Mucosa of stomach (tissue), 1 donor: Measurements from ENCODE around the gene KLHL1.
"Not testable (repeated sequence)": the region's sequence is repeated elsewhere in the genome, so short reads cannot be mapped to it uniquely, and the experiment has no call there.

Source experiments
- H3K27me3 ChIP-seq: one replicate; pipeline ENCODE4 v1.7.0; 2013; ENCODE audit warnings: mild to moderate bottlenecking, low read length; ENCODE audit not compliant: control insufficient read depth, insufficient read depth
- H3K36me3 ChIP-seq: one replicate; pipeline ENCODE4 v1.7.0; 2013; ENCODE audit warnings: low read length; ENCODE audit not compliant: control insufficient read depth, insufficient read depth
- H3K4me1 ChIP-seq: one replicate; pipeline ENCODE4 v1.7.0; 2013; ENCODE audit warnings: mild to moderate bottlenecking, low read length; ENCODE audit not compliant: control insufficient read depth, insufficient read depth
- H3K4me3 ChIP-seq: one replicate; pipeline ENCODE4 v1.7.0; 2013; ENCODE audit warnings: low read length
- H3K9ac ChIP-seq: one replicate; pipeline ENCODE4 v1.7.0; 2013; ENCODE audit warnings: mild to moderate bottlenecking, low read length, moderate library complexity
- H3K9me3 ChIP-seq: one replicate; pipeline ENCODE4 v1.7.0; 2013; ENCODE audit warnings: mild to moderate bottlenecking, low read length, moderate library complexity; ENCODE audit not compliant: control insufficient read depth
- donor health status: Pancreatic carcinoma.

The KLHL1 gene

GRCh38 chr13:70108356-70109105 is at the start of gene KLHL1:
Gene KLHL1, minus strand, starts transcription at chr13:70108452. Its CDS starts 753 bp downstream, at chr13:70107699.
- Histone ChIP-seq H3K4me1 (no peaks in the 10 kb centered on the region), H3K9ac (no peak within 1 kb of the TSS), H3K4me3 (no peak within 1 kb of the TSS), H3K36me3 (no peaks in the 10 kb centered on the region), H3K9me3 (no peaks in the 10 kb centered on the region), H3K27me3 (peaks cover 20% of the 10 kb centered on the region)

GRCh38 chr13:70142658-70143057 is 34.4 kb upstream of the KLHL1 start:
- not testable (repeated sequence) for H3K4me3 ChIP-seq, H3K27me3 ChIP-seq, H3K4me1 ChIP-seq, H3K9ac ChIP-seq, H3K36me3 ChIP-seq, H3K9me3 ChIP-seq

- no peaks in the 10 kb centered on the region for H3K4me1 ChIP-seq
- H3K36me3 ChIP-seq: no peaks in the 10 kb centered on the region
- H3K27me3 ChIP-seq: no peaks in the 10 kb centered on the region
- no peak overlapping the region for H3K9ac ChIP-seq
- no peak overlapping the region for H3K4me3 ChIP-seq
- no peaks in the 10 kb centered on the region for H3K9me3 ChIP-seq
These were observed 19.8 kb upstream of the KLHL1 start for GRCh38 chr13:70128098-70128497.

- Histone ChIP-seq H3K27me3 (no peaks in the 10 kb centered on the region), H3K36me3 (no peaks in the 10 kb centered on the region)
These were observed 17.4 kb upstream of the KLHL1 start for GRCh38 chr13:70125693-70126092.

GRCh38 chr13:70117338-70117905 is 9.2 kb upstream of the KLHL1 start:
- Histone ChIP-seq H3K9ac (no peak overlapping the region), H3K4me1 (no peaks in the 10 kb centered on the region), H3K36me3 (no peaks in the 10 kb centered on the region), H3K4me3 (no peak overlapping the region), H3K27me3 (no peaks in the 10 kb centered on the region), H3K9me3 (no peaks in the 10 kb centered on the region)

More at GRCh38 chr13:70125693-70126092, 17.4 kb upstream of the KLHL1 start:
- Histone ChIP-seq H3K9me3 (no peaks in the 10 kb centered on the region), H3K4me1 (no peaks in the 10 kb centered on the region), H3K4me3 (no peak overlapping the region), H3K9ac (no peak overlapping the region)

GRCh38 chr13:70107498-70108281 is 562 bp downstream of the KLHL1 start, which contains the start of gene ATXN8OS:
Gene ATXN8OS, plus strand, starts transcription at chr13:70107826.
- Histone ChIP-seq H3K36me3 (no peaks in the 10 kb centered on the region), H3K9me3 (no peaks in the 10 kb centered on the region), H3K4me1 (no peaks in the 10 kb centered on the region), H3K27me3 (peaks cover 20% of the 10 kb centered on the region), H3K9ac (no peak within 1 kb of the TSS), H3K4me3 (no peak within 1 kb of the TSS)

GRCh38 chr13:70107125-70107497 is 1.1 kb downstream of the KLHL1 start:
- no peaks in the 10 kb centered on the region for H3K36me3 ChIP-seq
- H3K4me3 ChIP-seq: no peak overlapping the region
- peaks cover 20% of the 10 kb centered on the region for H3K27me3 ChIP-seq
- H3K9ac ChIP-seq: no peak overlapping the region
- H3K4me1 ChIP-seq: no peaks in the 10 kb centered on the region
- H3K9me3 ChIP-seq: no peaks in the 10 kb centered on the region

GRCh38 chr13:70104481-70104880 is 3.8 kb downstream of the KLHL1 start:
- Histone ChIP-seq H3K4me1 (no peaks in the 10 kb centered on the region), H3K36me3 (no peaks in the 10 kb centered on the region), H3K9ac (no peak overlapping the region), H3K9me3 (no peaks in the 10 kb centered on the region), H3K27me3 (peaks cover 20% of the 10 kb centered on the region), H3K4me3 (no peak overlapping the region)

GRCh38 chr13:70098669-70099068 is 9.6 kb downstream of the KLHL1 start:
- no peaks in the 10 kb centered on the region for H3K36me3 ChIP-seq
- no peaks in the 10 kb centered on the region for H3K27me3 ChIP-seq
- no peaks in the 10 kb centered on the region for H3K4me1 ChIP-seq
- no peaks in the 10 kb centered on the region for H3K9me3 ChIP-seq
- no peak overlapping the region for H3K4me3 ChIP-seq
- no peak overlapping the region for H3K9ac ChIP-seq

- Histone ChIP-seq H3K36me3 (no peaks in the 10 kb centered on the region), H3K9me3 (no peaks in the 10 kb centered on the region), H3K27me3 (no peaks in the 10 kb centered on the region), H3K4me3 (no peak overlapping the region), H3K4me1 (no peaks in the 10 kb centered on the region), H3K9ac (no peak overlapping the region)
These were observed 18.1 kb downstream of the KLHL1 start for GRCh38 chr13:70090036-70090723.

- no peaks in the 10 kb centered on the region for H3K36me3 ChIP-seq
- H3K27me3 ChIP-seq: no peaks in the 10 kb centered on the region
- no peaks in the 10 kb centered on the region for H3K9me3 ChIP-seq
- H3K4me1 ChIP-seq: no peaks in the 10 kb centered on the region
- no peak overlapping the region for H3K9ac ChIP-seq
- H3K4me3 ChIP-seq: no peak overlapping the region
These were observed 19.3 kb downstream of the KLHL1 start for GRCh38 chr13:70088926-70089325.

GRCh38 chr13:70087247-70087646 is 21.0 kb downstream of the KLHL1 start:
- Histone ChIP-seq H3K9me3 (no peaks in the 10 kb centered on the region), H3K36me3 (no peaks in the 10 kb centered on the region), H3K4me1 (no peaks in the 10 kb centered on the region), H3K27me3 (no peaks in the 10 kb centered on the region), H3K4me3 (no peak overlapping the region), H3K9ac (no peak overlapping the region)
